ENCODE measurements around the gene SASH1.
A peak's percentile ranks its signal among the peaks of the same experiment; 100 is the strongest.

SASH1 gene

DNA sequence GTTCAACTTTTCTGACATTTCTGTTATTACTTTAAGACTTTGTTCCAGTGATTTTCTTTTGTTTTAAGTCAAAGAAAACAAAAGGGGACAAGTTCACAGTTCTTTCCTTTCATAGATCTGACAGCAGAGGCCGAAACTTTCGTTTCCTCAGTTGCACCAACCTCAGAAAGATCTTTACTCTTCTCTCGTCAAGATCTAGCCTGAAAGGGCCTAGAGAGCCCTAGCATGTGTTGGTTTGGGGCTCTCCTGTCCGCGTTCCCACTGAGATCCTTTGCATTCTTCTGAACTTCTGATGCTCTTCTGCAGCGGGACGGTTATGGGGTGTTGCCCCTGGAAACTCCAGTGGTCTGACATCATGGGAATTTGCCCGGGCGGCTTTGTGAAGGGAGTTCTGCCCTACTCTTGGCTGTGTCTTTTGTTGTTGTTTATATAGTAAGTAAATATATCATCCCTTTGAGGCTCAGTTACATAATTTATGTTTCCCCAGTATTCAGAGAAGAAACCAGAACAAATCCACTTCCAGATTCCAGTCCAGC is 129.1 kb downstream of the SASH1 start:
- no peak for DNase-seq
- intact Hi-C loops (cut with DNase I; ENCODE audit: low total_unique reads), result no loop called here
- H3K27me3 ChIP-seq, result no peaks in the 10 kb centered on the region
- peaks cover 24 to 41% (median 26%) of the 10 kb centered on the region in 3 donors for H3K36me3 ChIP-seq
- H3K4me1 ChIP-seq, result peaks cover 0 to 19% (median 0%) of the 10 kb centered on the region in 4 donors
- peak overlapping the region; percentile 36 to 45 for H3K27ac ChIP-seq
- no peaks in the 10 kb centered on the region for H3K9me3 ChIP-seq
- no peak overlapping the region for H3K4me3 ChIP-seq
- TF ChIP-seq, protein P1, sequence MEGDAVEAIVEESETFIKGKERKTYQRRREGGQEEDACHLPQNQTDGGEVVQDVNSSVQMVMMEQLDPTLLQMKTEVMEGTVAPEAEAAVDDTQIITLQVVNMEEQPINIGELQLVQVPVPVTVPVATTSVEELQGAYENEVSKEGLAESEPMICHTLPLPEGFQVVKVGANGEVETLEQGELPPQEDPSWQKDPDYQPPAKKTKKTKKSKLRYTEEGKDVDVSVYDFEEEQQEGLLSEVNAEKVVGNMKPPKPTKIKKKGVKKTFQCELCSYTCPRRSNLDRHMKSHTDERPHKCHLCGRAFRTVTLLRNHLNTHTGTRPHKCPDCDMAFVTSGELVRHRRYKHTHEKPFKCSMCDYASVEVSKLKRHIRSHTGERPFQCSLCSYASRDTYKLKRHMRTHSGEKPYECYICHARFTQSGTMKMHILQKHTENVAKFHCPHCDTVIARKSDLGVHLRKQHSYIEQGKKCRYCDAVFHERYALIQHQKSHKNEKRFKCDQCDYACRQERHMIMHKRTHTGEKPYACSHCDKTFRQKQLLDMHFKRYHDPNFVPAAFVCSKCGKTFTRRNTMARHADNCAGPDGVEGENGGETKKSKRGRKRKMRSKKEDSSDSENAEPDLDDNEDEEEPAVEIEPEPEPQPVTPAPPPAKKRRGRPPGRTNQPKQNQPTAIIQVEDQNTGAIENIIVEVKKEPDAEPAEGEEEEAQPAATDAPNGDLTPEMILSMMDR (IDR thresholded peaks at IDR 0.05), result no peak

DNA sequence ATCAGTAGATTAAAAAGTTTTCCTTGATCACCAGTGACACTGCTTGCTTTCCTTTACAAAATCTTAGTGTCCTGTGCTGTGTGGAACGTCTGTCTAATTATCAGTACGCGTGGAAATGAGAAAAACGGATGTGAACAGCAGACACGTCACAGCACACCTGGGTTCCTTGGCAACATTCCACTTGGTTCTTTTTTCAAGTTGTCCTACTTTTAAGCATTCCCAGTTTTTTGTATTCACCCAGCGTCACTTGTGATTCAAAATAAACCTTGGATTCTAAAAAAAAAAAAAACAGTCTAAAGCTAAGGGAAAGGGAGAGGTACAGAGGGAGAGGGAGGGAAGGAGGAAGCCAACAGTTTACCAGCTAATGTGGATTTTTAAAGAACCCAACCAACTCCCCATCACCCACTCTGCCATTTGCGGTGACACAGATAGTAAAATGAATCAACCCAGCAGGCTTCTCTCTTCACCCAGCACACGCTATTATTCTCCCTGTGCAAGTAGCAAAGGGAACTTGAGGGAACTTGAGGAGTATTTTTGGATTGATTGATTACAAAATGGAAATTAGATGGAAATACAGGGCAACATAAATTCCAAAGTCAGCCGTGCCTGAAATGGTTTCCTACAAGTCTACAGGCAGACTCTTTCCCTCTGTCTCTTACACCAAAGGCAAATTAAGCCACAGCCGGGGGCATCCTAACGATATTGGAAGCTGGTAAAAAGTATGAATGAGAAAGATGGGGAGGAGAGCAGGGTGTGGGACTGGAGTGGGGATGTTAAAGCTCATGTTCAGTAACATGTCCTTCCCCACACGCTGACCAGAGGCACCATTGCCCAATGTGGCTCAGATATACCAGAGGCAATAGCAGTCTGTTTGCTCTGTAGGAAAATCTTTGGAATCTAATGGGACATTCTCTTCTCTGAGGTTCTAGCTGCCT is 129.8 kb downstream of the SASH1 start:
- TF ChIP-seq, protein P1 (IDR thresholded peaks at IDR 0.05), result no peak
- Histone ChIP-seq H3K36me3 (peaks cover 26 to 41% (median 27%) of the 10 kb centered on the region in 3 donors), H3K27me3 (no peaks in the 10 kb centered on the region), H3K9me3 (no peaks in the 10 kb centered on the region), H3K4me3 (no peak overlapping the region), H3K4me1 (peaks cover 0 to 17% (median 0%) of the 10 kb centered on the region in 4 donors), H3K27ac (peak overlapping the region; percentile 36 to 45)
- no peak for DNase-seq
- intact Hi-C loops (cut with DNase I; ENCODE audit: low total_unique reads), result no loop called here

DNA sequence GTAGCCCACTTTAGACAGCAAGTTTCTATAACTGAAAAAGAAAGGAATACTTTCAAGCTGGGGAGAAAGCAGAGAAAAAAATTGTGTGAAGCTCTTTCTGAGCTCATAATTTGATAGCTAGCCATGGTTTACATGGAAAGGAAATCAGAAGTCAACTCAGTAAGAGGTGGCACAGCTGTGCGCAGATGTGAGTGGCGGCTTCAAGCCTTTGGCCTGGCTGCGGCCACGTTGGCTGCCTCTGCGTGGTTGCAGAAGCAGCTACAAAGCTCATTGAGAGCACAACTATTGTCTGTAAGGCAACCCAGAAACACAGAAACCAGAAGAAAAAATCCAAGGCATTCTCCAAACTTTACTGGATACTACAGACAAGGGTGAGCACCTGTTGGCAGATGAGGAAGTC is 136.9 kb downstream of the SASH1 start:
- intact Hi-C loops (cut with DNase I; ENCODE audit: low total_unique reads), result no loop called here
- no peak for DNase-seq
- TF ChIP-seq, protein P1 (IDR thresholded peaks at IDR 0.05), result no peak

DNA sequence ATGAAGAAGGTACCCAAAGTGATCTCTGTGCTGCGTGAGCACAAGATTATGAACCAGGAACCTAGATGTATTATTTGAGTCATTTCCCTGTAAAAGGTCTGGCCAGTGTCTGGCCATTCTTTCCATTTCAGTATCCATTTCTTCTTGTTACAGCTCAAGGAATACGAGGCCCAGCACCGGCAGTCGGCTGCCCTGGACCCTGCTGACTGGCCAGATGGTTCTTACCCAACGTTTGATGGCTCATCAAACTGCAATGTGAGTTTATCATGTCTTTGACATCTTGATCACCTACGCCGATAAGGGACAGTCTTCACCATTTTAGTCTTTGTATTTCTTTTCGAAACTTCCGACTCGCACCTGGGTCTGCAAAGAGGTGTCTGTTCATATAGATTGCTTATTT is 144.8 kb downstream of the SASH1 start:
- H3K9me3 ChIP-seq, result no peaks in the 10 kb centered on the region
- TF ChIP-seq, protein P1 (IDR thresholded peaks at IDR 0.05), result no peak
- no peak overlapping the region for H3K27ac ChIP-seq
- no peak overlapping the region for H3K4me3 ChIP-seq
- no peaks in the 10 kb centered on the region for H3K27me3 ChIP-seq
- peaks cover 0 to 14% (median 0%) of the 10 kb centered on the region in 4 donors for H3K4me1 ChIP-seq
- intact Hi-C loops (cut with DNase I; ENCODE audit: low total_unique reads), result no loop called here
- no peak for DNase-seq
- H3K36me3 ChIP-seq, result peaks cover 11 to 20% (median 18%) of the 10 kb centered on the region in 3 donors

More for the DNA sequence above, 136.9 kb downstream of the SASH1 start:
- Histone ChIP-seq H3K4me1 (no peaks in the 10 kb centered on the region), H3K27ac (no peak overlapping the region), H3K27me3 (no peaks in the 10 kb centered on the region), H3K9me3 (no peaks in the 10 kb centered on the region), H3K36me3 (peaks cover 18 to 27% (median 23%) of the 10 kb centered on the region in 3 donors), H3K4me3 (no peak overlapping the region)

DNA sequence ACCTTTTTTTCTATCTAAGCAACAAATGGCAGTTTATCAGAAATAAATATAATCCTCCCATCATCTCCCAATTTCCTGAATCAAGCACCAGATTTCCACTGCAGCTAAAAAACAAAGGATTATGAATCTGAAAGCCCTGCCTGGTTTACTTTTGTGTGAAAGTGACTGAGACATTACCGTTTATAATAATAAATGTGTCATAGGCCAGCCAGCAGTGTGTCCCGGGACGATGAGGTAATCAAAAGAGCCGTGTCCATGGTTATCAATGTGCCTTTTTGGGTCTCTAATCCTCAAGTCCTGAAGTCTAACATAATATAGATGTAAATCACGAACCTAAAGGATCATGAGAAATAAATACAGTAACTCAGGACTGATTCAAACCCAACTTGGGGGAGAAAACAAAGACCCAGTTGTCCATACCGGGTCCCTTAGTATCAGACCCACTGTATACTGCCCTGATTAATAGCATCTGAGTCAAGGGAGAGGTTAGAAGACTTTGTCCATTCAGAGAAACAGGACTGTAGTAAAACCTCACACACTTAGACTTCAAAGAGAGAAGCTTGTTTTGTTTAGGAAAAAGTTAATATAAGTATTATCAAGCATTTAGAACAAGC is 149.1 kb downstream of the SASH1 start:
- H3K9me3 ChIP-seq, result no peaks in the 10 kb centered on the region
- peaks cover 11 to 18% (median 13%) of the 10 kb centered on the region in 3 donors for H3K36me3 ChIP-seq
- TF ChIP-seq, protein P1 (IDR thresholded peaks at IDR 0.05), result no peak
- H3K27ac ChIP-seq, result peak overlapping the region; percentile 75 to 86
- H3K27me3 ChIP-seq, result no peaks in the 10 kb centered on the region
- no peak overlapping the region for H3K4me3 ChIP-seq
- H3K4me1 ChIP-seq, result peaks cover 0 to 57% (median 24%) of the 10 kb centered on the region in 4 donors
- intact Hi-C loops (cut with DNase I; ENCODE audit: low total_unique reads), result no loop called here
- DNase-seq, result no peak

Measured in tibial artery (tissue), 4 donors.